Naive thymus-derived CD4-positive, alpha-beta T cell (primary cell): Measurements from ENCODE around the gene POLR3B. TPM values are rescaled to one million over a fixed set of nuclear protein-coding genes. Genes with fewer than 3 reads are reported as not detected.
A peak's percentile ranks its signal among the peaks of the same experiment; 100 is the strongest.

Source experiments
- ATAC-seq: fragments of 150-1000 bp; cut with Tn5 transposase; 2 replicates; pipeline ENCODE4 v1.10.0; 2021; ENCODE audit warnings: mild to moderate bottlenecking, moderate library complexity
- CTCF ChIA-PET: fragments of 350-600 bp; sonication (Branson Sonifier 250); formaldehyde crosslinking; loops from one replicate; lab custom pipeline; 2021; ENCODE audit warnings: antibody characterized with exemption; lab: Charles Lee
- POLR2A ChIA-PET: fragments of 350-600 bp; sonication (Branson Sonifier 250); formaldehyde crosslinking; loops from one replicate; lab custom pipeline; 2021; ENCODE audit warnings: antibody characterized with exemption, inconsistent platforms; lab: Charles Lee
- DNase-seq, 9 donors: peaks; one replicate each; pipeline versions ENCODE4 v3.0.0 to v3.0.0-alpha.2; 2020 to 2022; ENCODE audit warnings: mixed read lengths in 1 of 9
- H3K27ac ChIP-seq: one replicate; pipeline ENCODE4 v1.7.0; 2013; ENCODE audit warnings: mild to moderate bottlenecking, low read depth, low read length, moderate library complexity
- H3K27me3 ChIP-seq, 2 donors: one replicate each; pipeline ENCODE4 v1.7.0; 2013; ENCODE audit warnings: low read length in 2 of 2, mild to moderate bottlenecking in 2 of 2, moderate library complexity in 2 of 2; ENCODE audit not compliant: control insufficient read depth in 2 of 2, insufficient read depth in 2 of 2
- H3K36me3 ChIP-seq, 3 experiments: 1 replicate in 2 of 3; 2 replicates in 1 of 3; pipeline ENCODE4 v1.7.0; 2013; ENCODE audit warnings: low read length in 3 of 3, mild to moderate bottlenecking in 3 of 3, moderate library complexity in 1 of 3; ENCODE audit not compliant: insufficient read depth in 3 of 3, control insufficient read depth in 2 of 3
- H3K4me1 ChIP-seq, 2 donors: one replicate each; pipeline ENCODE4 v1.7.0; 2013; ENCODE audit warnings: low read length in 2 of 2, mild to moderate bottlenecking in 2 of 2, moderate library complexity in 1 of 2; ENCODE audit not compliant: control insufficient read depth in 2 of 2, insufficient read depth in 2 of 2
- H3K4me3 ChIP-seq: 2 replicates; pipeline ENCODE4 v1.7.0; 2013; ENCODE audit warnings: mild to moderate bottlenecking, low read length
- H3K9me3 ChIP-seq, 3 experiments: 1 replicate in 2 of 3; 2 replicates in 1 of 3; pipeline ENCODE4 v1.7.0; 2013; ENCODE audit warnings: low read length in 3 of 3; ENCODE audit not compliant: control insufficient read depth in 2 of 3
- H3K27ac Mint-ChIP-seq, 9 donors: one replicate each; pipeline ENCODE4 v1.8.0; 2020 to 2022; ENCODE audit warnings: mixed read lengths in 9 of 9, mild to moderate bottlenecking in 8 of 9, moderate library complexity in 5 of 9, inconsistent platforms in 2 of 9
- H3K27me3 Mint-ChIP-seq, 5 donors: one replicate each; pipeline ENCODE4 v1.8.0; 2021 to 2022; ENCODE audit warnings: mixed read lengths in 5 of 5, mild to moderate bottlenecking in 1 of 5
- H3K36me3 Mint-ChIP-seq, 5 donors: one replicate each; pipeline ENCODE4 v1.8.0; 2020 to 2022; ENCODE audit warnings: mixed read lengths in 5 of 5, mild to moderate bottlenecking in 3 of 5, inconsistent platforms in 1 of 5
- H3K4me1 Mint-ChIP-seq, 7 donors: one replicate each; pipeline ENCODE4 v1.8.0; 2020 to 2022; ENCODE audit warnings: mixed read lengths in 7 of 7, mild to moderate bottlenecking in 3 of 7, inconsistent platforms in 1 of 7
- H3K4me3 Mint-ChIP-seq, 10 donors: one replicate each; pipeline ENCODE4 v1.8.0; 2020 to 2022; ENCODE audit warnings: mild to moderate bottlenecking in 10 of 10, mixed read lengths in 10 of 10, moderate library complexity in 6 of 10, inconsistent platforms in 2 of 10
- H3K9me3 Mint-ChIP-seq, 11 donors: one replicate each; pipeline ENCODE4 v1.8.0; 2020 to 2022; ENCODE audit warnings: mixed read lengths in 11 of 11, mild to moderate bottlenecking in 4 of 11, inconsistent platforms in 1 of 11, moderate library complexity in 1 of 11
- intact Hi-C, 2 donors: fragments of 100-400 bp; cut with micrococcal nuclease; formaldehyde crosslinking; loops; one replicate each; pipeline ENCODE4 v1.15.1; 2023
- polyA plus RNA-seq, 2 donors: library from polyadenylated mRNA; unstranded; fragments of 300-500 nt; fragmentation: Illumina TruSeq; gene quantifications; one replicate each; pipeline ENCODE4 v1.2.3, GENCODE V29; 2021
- total RNA-seq, 6 experiments: library from RNA in 5 of 6; stranded (reverse) in 5 of 6; gene quantifications; 1 replicate in 5 of 6; 2 replicates in 1 of 6; pipeline ENCODE4 v1.2.3 and lab custom pipeline; 2021 to 2026

The POLR3B gene
- total and polyA plus RNA-seq, 7 experiments from 2014 or later, result 4.7 to 8.7 (median 6.8) TPM

DNA sequence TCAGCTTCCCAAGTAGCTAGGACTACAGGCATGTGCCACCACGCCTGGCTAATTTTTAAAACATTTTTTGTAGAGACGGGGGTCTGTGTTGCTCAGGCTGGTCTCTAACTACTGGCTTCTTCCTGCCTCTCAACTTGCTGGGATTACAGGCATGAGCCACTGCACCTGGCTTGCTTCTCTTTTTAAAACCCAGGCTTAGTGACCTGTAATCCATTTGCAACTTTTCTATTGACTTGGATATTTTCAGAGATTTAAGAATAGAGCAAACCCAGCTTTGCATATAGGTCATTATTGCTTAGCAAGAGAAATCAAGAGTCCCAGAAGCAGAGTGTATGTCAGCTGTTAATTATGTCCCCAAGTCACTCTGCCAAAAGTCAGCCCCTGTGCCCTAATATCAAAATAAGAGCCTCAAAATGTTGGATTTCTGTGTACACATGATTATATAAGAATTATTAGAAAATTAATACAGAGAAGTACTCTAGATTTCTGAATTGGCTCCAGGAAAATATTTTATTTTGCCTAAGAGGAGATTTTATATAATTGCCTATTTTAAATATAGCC, 30.2 kb upstream of the POLR3B start:
- Mint-ChIP-seq H3K4me3 (no peak overlapping the region), H3K36me3 (peaks cover 25 to 78% (median 47%) of the 10 kb centered on the region in 5 donors), H3K9me3 (no peaks in the 10 kb centered on the region), H3K4me1 (peaks cover 0 to 30% (median 18%) of the 10 kb centered on the region in 7 donors), H3K27ac (peak overlapping the region in 1 of 9 donors; percentile 8), H3K27me3 (no peaks in the 10 kb centered on the region)
- POLR2A ChIA-PET, result interaction anchor here (1.0 to 2.7 kb wide), 3 partner anchors 24 to 1358 kb away, joined by 3 to 18 read pairs (median 3); partner anchors contain the start of gene TCP11L2
- no peaks in the 10 kb centered on the region for H3K4me1 ChIP-seq
- DNase-seq (no peak), ATAC-seq (no peak)
- peaks cover 23 to 96% (median 27%) of the 10 kb centered on the region in 3 experiments for H3K36me3 ChIP-seq
- CTCF ChIA-PET, result interaction anchor here (0.8 to 2.1 kb wide), 2 partner anchors 25 to 101 kb away, joined by 3 to 6 read pairs; no protein-coding TSS in a partner anchor
- no peaks in the 10 kb centered on the region for H3K27me3 ChIP-seq
- no peak overlapping the region for H3K27ac ChIP-seq
- intact Hi-C loops, result no loop called here
- no peak overlapping the region for H3K4me3 ChIP-seq
- no peaks in the 10 kb centered on the region for H3K9me3 ChIP-seq

- Mint-ChIP-seq H3K27me3 (no peaks in the 10 kb centered on the region), H3K4me1 (peaks cover 0 to 38% (median 20%) of the 10 kb centered on the region in 7 donors), H3K9me3 (no peaks in the 10 kb centered on the region), H3K4me3 (no peak overlapping the region), H3K27ac (peak overlapping the region in 1 of 9 donors; percentile 22), H3K36me3 (peaks cover 25 to 83% (median 43%) of the 10 kb centered on the region in 5 donors)
- Histone ChIP-seq H3K4me3 (no peak overlapping the region), H3K9me3 (no peaks in the 10 kb centered on the region), H3K27ac (no peak overlapping the region), H3K27me3 (no peaks in the 10 kb centered on the region), H3K36me3 (peaks cover 21 to 94% (median 24%) of the 10 kb centered on the region in 3 experiments), H3K4me1 (no peaks in the 10 kb centered on the region)
- intact Hi-C loops, result no loop called here
- DNase-seq (no peak), ATAC-seq (no peak)
- POLR2A ChIA-PET, result interaction anchor here (0.9 kb wide), 1 partner anchor 26 kb away, joined by 4 read pairs; the partner anchor contains the start of gene TCP11L2
- CTCF ChIA-PET, result interaction anchor here (0.8 kb wide), 1 partner anchor 53 kb away, joined by 3 read pairs; no protein-coding TSS in a partner anchor
Observed at GRCh38 chr12:106328735-106329134, 28.8 kb upstream of the POLR3B start.

- DNase-seq, result no peak
- CTCF ChIA-PET, result no interaction called here
- no peaks in the 10 kb centered on the region for H3K4me1 ChIP-seq
- Mint-ChIP-seq H3K27ac (peak overlapping the region in 1 of 9 donors; percentile 22), H3K4me1 (peaks cover 0 to 35% (median 18%) of the 10 kb centered on the region in 7 donors), H3K4me3 (no peak overlapping the region), H3K36me3 (peaks cover 18 to 83% (median 43%) of the 10 kb centered on the region in 5 donors), H3K27me3 (no peaks in the 10 kb centered on the region), H3K9me3 (no peaks in the 10 kb centered on the region)
- POLR2A ChIA-PET, result no interaction called here
- no peak overlapping the region for H3K27ac ChIP-seq
- H3K36me3 ChIP-seq, result peaks cover 15 to 90% (median 18%) of the 10 kb centered on the region in 3 experiments
- intact Hi-C loops, result no loop called here
- H3K9me3 ChIP-seq, result no peaks in the 10 kb centered on the region
- H3K27me3 ChIP-seq, result no peaks in the 10 kb centered on the region
- ATAC-seq, result no peak
- H3K4me3 ChIP-seq, result no peak overlapping the region
Observed at GRCh38 chr12:106329231-106329982, 28.1 kb upstream of the POLR3B start.

- H3K36me3 ChIP-seq, result peaks cover 10 to 79% (median 12%) of the 10 kb centered on the region in 3 experiments
- H3K36me3 Mint-ChIP-seq, result peaks cover 17 to 76% (median 39%) of the 10 kb centered on the region in 5 donors
- H3K9me3 Mint-ChIP-seq, result no peaks in the 10 kb centered on the region
Observed at GRCh38 chr12:106331599-106331998, 25.9 kb upstream of the POLR3B start.

GRCh38 chr12:106332536-106332935, 25.0 kb upstream of the POLR3B start:
- Mint-ChIP-seq H3K36me3 (peaks cover 20 to 74% (median 45%) of the 10 kb centered on the region in 5 donors), H3K4me3 (no peak overlapping the region), H3K9me3 (no peaks in the 10 kb centered on the region), H3K27ac (peak overlapping the region in 2 of 9 donors; percentile 2 to 24), H3K27me3 (no peaks in the 10 kb centered on the region), H3K4me1 (peaks cover 0 to 30% (median 17%) of the 10 kb centered on the region in 7 donors)
- Histone ChIP-seq H3K4me1 (no peaks in the 10 kb centered on the region), H3K36me3 (peaks cover 10 to 77% (median 12%) of the 10 kb centered on the region in 3 experiments), H3K9me3 (no peaks in the 10 kb centered on the region), H3K27ac (no peak overlapping the region), H3K4me3 (no peak overlapping the region), H3K27me3 (no peaks in the 10 kb centered on the region)
- no peak for ATAC-seq
- CTCF ChIA-PET, result interaction anchor here (0.7 kb wide), 1 partner anchor 104 kb away, joined by 3 read pairs; no protein-coding TSS in a partner anchor
- intact Hi-C loops, result no loop called here
- no peak for DNase-seq
- POLR2A ChIA-PET, result interaction anchor here (1.0 to 1.3 kb wide), 2 partner anchors 18 to 31 kb away, joined by 3 to 4 read pairs; no protein-coding TSS in a partner anchor

More at GRCh38 chr12:106331599-106331998, 25.9 kb upstream of the POLR3B start:
- intact Hi-C loops, result no loop called here
- Histone ChIP-seq H3K27ac (no peak overlapping the region), H3K27me3 (no peaks in the 10 kb centered on the region), H3K9me3 (no peaks in the 10 kb centered on the region), H3K4me3 (no peak overlapping the region), H3K4me1 (no peaks in the 10 kb centered on the region)
- H3K27ac Mint-ChIP-seq, result peak overlapping the region in 4 of 9 donors; percentile 9 to 55 (median 32)
- DNase-seq (no peak), ATAC-seq (no peak)
- ChIA-PET POLR2A (interaction anchor here (1.3 kb wide), 1 partner anchor 17 kb away, joined by 3 read pairs; no protein-coding TSS in a partner anchor), CTCF (no interaction called here)
- peaks cover 0 to 35% (median 17%) of the 10 kb centered on the region in 7 donors for H3K4me1 Mint-ChIP-seq
- H3K27me3 Mint-ChIP-seq, result no peaks in the 10 kb centered on the region
- no peak overlapping the region for H3K4me3 Mint-ChIP-seq

- DNase-seq (no peak), ATAC-seq (no peak)
- Mint-ChIP-seq H3K36me3 (peaks cover 20 to 78% (median 45%) of the 10 kb centered on the region in 5 donors), H3K4me3 (no peak overlapping the region), H3K4me1 (peaks cover 0 to 30% (median 17%) of the 10 kb centered on the region in 7 donors), H3K27me3 (no peaks in the 10 kb centered on the region), H3K9me3 (no peaks in the 10 kb centered on the region), H3K27ac (peak overlapping the region in 1 of 9 donors; percentile 2)
- Histone ChIP-seq H3K36me3 (peaks cover 10 to 74% (median 12%) of the 10 kb centered on the region in 3 experiments), H3K27me3 (no peaks in the 10 kb centered on the region), H3K4me1 (no peaks in the 10 kb centered on the region), H3K27ac (no peak overlapping the region), H3K4me3 (no peak overlapping the region), H3K9me3 (no peaks in the 10 kb centered on the region)
- ChIA-PET POLR2A (interaction anchor here (1.0 kb wide), 1 partner anchor 31 kb away, joined by 4 read pairs; no protein-coding TSS in a partner anchor), CTCF (interaction anchor here (0.7 kb wide), 1 partner anchor 105 kb away, joined by 3 read pairs; no protein-coding TSS in a partner anchor)
- intact Hi-C loops, result no loop called here
Observed at GRCh38 chr12:106333010-106333409, 24.5 kb upstream of the POLR3B start.
